GM12878 (cell line): ENCODE data around the gene TRABD. TPM values are rescaled to one million over a fixed set of nuclear protein-coding genes. Genes with fewer than 3 reads are reported as not detected.

Experiments
- ATAC-seq: fragments of 200-7000 bp; cut with Tn5 transposase; 3 replicates; pipeline ENCODE4 v1.9.1; 2020; ENCODE audit warnings: mild to moderate bottlenecking, moderate library complexity
- BruUV-seq: library from RNA; stranded (reverse); fragments of 400-500 nt; replicated peaks from 2 replicates; lab custom pipeline; 2021; lab: Mats Ljungman, UMichigan
- CTCF ChIA-PET: fragments of 300-600 bp; sonication (Branson Sonifier 250); formaldehyde crosslinking; extraction: SDS; loops from one replicate; lab custom pipeline; 2021; ENCODE audit warnings: inconsistent platforms; lab: Yijun Ruan, JAX
- POLR2A ChIA-PET: fragments of 350-600 bp; formaldehyde crosslinking; extraction: SDS; loops from one replicate; lab custom pipeline; 2021; ENCODE audit warnings: inconsistent platforms; lab: Charles Lee
- RAD21 ChIA-PET: fragments of 300-600 bp; sonication (Branson Sonifier 250); formaldehyde crosslinking; loops from one replicate; lab custom pipeline; 2023; ENCODE audit warnings: antibody characterized with exemption; ENCODE audit not compliant: unreplicated experiment; lab: Charles Lee
- SMC1A ChIA-PET: fragments of 300-600 bp; sonication (Branson Sonifier 250); formaldehyde crosslinking; loops from one replicate; lab custom pipeline; 2023; ENCODE audit not compliant: unreplicated experiment, uncharacterized antibody; lab: Charles Lee
- DNase-seq: peaks from one replicate; pipeline ENCODE4 v3.0.0-alpha.2; 2011; ENCODE audit warnings: low read depth, low spot score
- FAIRE-seq: peaks from 3 replicates; lab custom pipeline; 2011; peaks lifted over from hg19 to GRCh38; lab: Jason Lieb, UNC
- H2AFZ ChIP-seq: 2 replicates; pipeline ENCODE4 v1.6.0; 2011; ENCODE audit warnings: low read depth, low read length, control low read depth; ENCODE audit not compliant: control insufficient read depth
- H3K27ac ChIP-seq: 2 replicates; pipeline ENCODE4 v1.5.1; 2011; ENCODE audit warnings: control low read depth; ENCODE audit not compliant: control insufficient read depth, insufficient read depth
- H3K27me3 ChIP-seq, 2 experiments: replicated peaks in 1 of 2; 2 replicates each; pipeline versions ENCODE4 v1.6.0 to v1.6.1; 2011; ENCODE audit warnings: low read length in 1 of 2; ENCODE audit not compliant: control insufficient read depth in 2 of 2, insufficient read depth in 2 of 2
- H3K36me3 ChIP-seq, 2 experiments: 2 replicates each; pipeline ENCODE4 v1.5.1; 2011; ENCODE audit warnings: low read length in 1 of 2; ENCODE audit not compliant: control insufficient read depth in 2 of 2, insufficient read depth in 2 of 2
- H3K4me1 ChIP-seq: 2 replicates; pipeline ENCODE4 v1.6.1; 2011; ENCODE audit warnings: mild to moderate bottlenecking, low read length, moderate library complexity, mixed read lengths; ENCODE audit not compliant: control insufficient read depth, insufficient read depth
- H3K4me2 ChIP-seq: 2 replicates; pipeline ENCODE4 v1.6.0; 2011; ENCODE audit warnings: control low read depth; ENCODE audit not compliant: control insufficient read depth, insufficient read depth
- H3K4me3 ChIP-seq: fragments of 200-600 bp; sonication (generic); 2 replicates; pipeline ENCODE4 v1.5.1; 2016
- H3K79me2 ChIP-seq: 2 replicates; pipeline ENCODE4 v1.6.0; 2011; ENCODE audit warnings: low read length; ENCODE audit not compliant: control insufficient read depth, insufficient read depth
- H3K9ac ChIP-seq: 2 replicates; pipeline ENCODE4 v1.8.0; 2011; ENCODE audit warnings: low read length, control low read depth, mixed read lengths; ENCODE audit not compliant: control insufficient read depth, insufficient read depth
- H3K9me3 ChIP-seq: replicated peaks from 3 replicates; pipeline ENCODE4 v1.5.1; 2011; ENCODE audit warnings: mild to moderate bottlenecking, low read length; ENCODE audit not compliant: control insufficient read depth, insufficient read depth
- H4K20me1 ChIP-seq: 2 replicates; pipeline ENCODE4 v1.6.0; 2011; ENCODE audit not compliant: control insufficient read depth, insufficient read depth
- ATF3 ChIP-seq: IDR thresholded peaks from 2 replicates; pipeline ENCODE4 v1.6.1; 2011; ENCODE audit warnings: low read depth, mild to moderate bottlenecking, low read length, moderate library complexity, borderline replicate concordance; ENCODE audit errors: extremely low read depth
- CBX5 ChIP-seq: sonication (generic); IDR thresholded peaks from 2 replicates; pipeline ENCODE4 v1.6.1; 2016; ENCODE audit warnings: low read depth, moderate library complexity, mild to moderate bottlenecking, inconsistent platforms
- CEBPB ChIP-seq, 2 experiments: fragments of 150-350 bp in 1 of 2; IDR thresholded peaks; 2 replicates each; pipeline ENCODE4 v1.6.1; 2012 to 2014; ENCODE audit warnings: low read depth in 2 of 2, low read length in 2 of 2, borderline replicate concordance in 1 of 2, inconsistent platforms in 1 of 2
- CHD1 ChIP-seq: IDR thresholded peaks from 2 replicates; pipeline ENCODE4 v1.6.1; 2012; ENCODE audit warnings: low read depth, low read length, improper control_type of control experiment
- CREM ChIP-seq: IDR thresholded peaks from 2 replicates; pipeline ENCODE4 v1.6.1; 2014; ENCODE audit warnings: antibody characterized with exemption, low read depth
- EGR1 ChIP-seq, 2 experiments: IDR thresholded peaks; 1 replicate in 1 of 2; 2 replicates in 1 of 2; pipeline ENCODE4 v1.6.1; 2011 to 2012; ENCODE audit warnings: low read depth in 2 of 2, low read length in 2 of 2, borderline replicate concordance in 1 of 2, mild to moderate bottlenecking in 1 of 2, moderate library complexity in 1 of 2
- IRF4 ChIP-seq: IDR thresholded peaks from 2 replicates; pipeline ENCODE4 v1.6.1; 2011; ENCODE audit warnings: low read depth, low read length
- NBN ChIP-seq: fragments of 450-650 bp; IDR thresholded peaks from 2 replicates; pipeline ENCODE4 v1.6.1; 2016
- PML ChIP-seq: IDR thresholded peaks from 2 replicates; pipeline ENCODE4 v1.6.1; 2012; ENCODE audit warnings: low read length, inconsistent platforms
- RB1 ChIP-seq: fragments of 450-650 bp; formaldehyde crosslinking; IDR thresholded peaks from 2 replicates; pipeline ENCODE4 v1.6.1; 2017; ENCODE audit warnings: mild to moderate bottlenecking, borderline replicate concordance
- SMARCA5 ChIP-seq: fragments of 450-650 bp; IDR thresholded peaks from 2 replicates; pipeline ENCODE4 v1.6.1; 2017; ENCODE audit warnings: mild to moderate bottlenecking
- SP1 ChIP-seq: IDR thresholded peaks from one replicate; pipeline ENCODE4 v1.6.1; 2011; ENCODE audit warnings: low read depth, low read length
- SPI1 ChIP-seq: IDR thresholded peaks from 2 replicates; pipeline ENCODE4 v1.6.1; 2011; ENCODE audit warnings: low read depth, mild to moderate bottlenecking, low read length, moderate library complexity, borderline replicate concordance; ENCODE audit not compliant: insufficient read depth
- SRF ChIP-seq, 2 experiments: IDR thresholded peaks; 2 replicates each; pipeline ENCODE4 v1.6.1; 2011; ENCODE audit warnings: low read depth in 2 of 2, low read length in 2 of 2, mild to moderate bottlenecking in 1 of 2, moderate library complexity in 1 of 2
- ZNF274 ChIP-seq: IDR thresholded peaks from one replicate; pipeline ENCODE4 v1.8.0; 2011; ENCODE audit not compliant: insufficient read length, insufficient read depth
- WGBS: methylation state at CpG from one replicate; pipeline ENCODE4 v1.1.6; 2016; ENCODE audit warnings: low lambda C conversion rate; ENCODE audit not compliant: insufficient replicate concordance, insufficient coverage; ENCODE audit errors: missing lambda C conversion rate; 5-methylcytosine and 5-hydroxymethylcytosine counted together
- in situ Hi-C: fragments of 300-500 bp; cut with MboI; formaldehyde crosslinking; loops from 9 replicates; pipeline ENCODE4 v1.14.3; 2018; ENCODE audit warnings: mixed read lengths
- intact Hi-C: fragments of 100-400 bp; cut with micrococcal nuclease; formaldehyde crosslinking; loops from one replicate; pipeline ENCODE4 v1.14.2; 2022; ENCODE audit not compliant: unreplicated experiment
- polyA plus RNA-seq, 11 experiments: library from polyadenylated mRNA; depleted of rRNA in 4 of 11; unstranded in 6 of 11; stranded (reverse) in 5 of 11; fragments of >200 nt; fragmentation: Nextera tagmentation in 4 of 11; fragmentation: Illumina TruSeq in 1 of 11; extraction: Ambion mirVana in 4 of 11; extraction: Trizol in 1 of 11; gene quantifications; 1 replicate in 1 of 11; 2 replicates in 10 of 11; pipeline versions ENCODE4 v1.2.1 to v1.2.3, GENCODE V29; 2011 to 2016; ENCODE audit warnings: inconsistent platforms in 2 of 11, missing spikeins in 2 of 11, low read depth in 1 of 11
- total RNA-seq, 4 experiments: library from RNA; depleted of rRNA in 3 of 4; stranded (reverse); fragments of >200 nt in 3 of 4; fragmentation: Illumina TruSeq in 1 of 4; extraction: Trizol in 1 of 4; gene quantifications; 2 replicates each; pipeline versions ENCODE4 v1.2.1 to v1.2.3, GENCODE V29; 2013 to 2021

TRABD gene
- total and polyA plus RNA-seq, 10 of the 15 experiments (the other 5 are each of a cell fraction or from before 2014, with no cell fraction given) = 0.43 to 116 (median 58.1) TPM

GRCh38 chr22:50171319-50171964 is 14.3 kb upstream of the TRABD start:
- no peaks in the 10 kb centered on the region for H3K9me3 ChIP-seq
- POLR2A ChIA-PET = interaction anchor here (0.8 kb wide), 1 partner anchor 21 kb away, joined by 3 read pairs; no protein-coding TSS in a partner anchor
- H2AFZ ChIP-seq = no peak overlapping the region
- H3K4me1 ChIP-seq = peaks cover 6% of the 10 kb centered on the region
- CTCF ChIA-PET = no interaction called here
- no peaks in the 10 kb centered on the region for H4K20me1 ChIP-seq
- no peak overlapping the region for H3K27ac ChIP-seq
- SMC1A ChIA-PET = no interaction called here
- no peaks in the 10 kb centered on the region for H3K36me3 ChIP-seq
- ATAC-seq = no peak
- TF ChIP-seq CREM (no peak), RB1 (no peak), EGR1 (IDR thresholded peaks at IDR 0.05; ENCODE audit: borderline replicate concordance in 1 of 2, low read depth in 2 of 2, low read length in 2 of 2) (no peak), PML (no peak), SPI1 (no peak), ZNF274 (no peak), SRF (IDR thresholded peaks at IDR 0.05; ENCODE audit: low read depth in 2 of 2, low read length in 2 of 2) (no peak), NBN (no peak), SMARCA5 (no peak), SP1 (no peak), ATF3 (no peak), IRF4 (no peak), CEBPB (IDR thresholded peaks at IDR 0.05; ENCODE audit: borderline replicate concordance in 1 of 2, low read depth in 2 of 2, low read length in 2 of 2) (no peak), CBX5 (no peak), CHD1 (no peak)
- WGBS = 52% methylated on average over 15 of the region's 15 CpGs
- H3K4me2 ChIP-seq = no peak overlapping the region
- intact Hi-C loops = no loop called here
- BruUV-seq = no TSS peak
- peaks cover 2 to 5% of the 10 kb centered on the region in 2 experiments; a peak in 3 of 4 replicates for H3K27me3 ChIP-seq
- no peak overlapping the region for H3K9ac ChIP-seq
- in situ Hi-C loops = no loop called here
- no peaks in the 10 kb centered on the region for H3K79me2 ChIP-seq
- RAD21 ChIA-PET = no interaction called here
- no peak for DNase-seq
- FAIRE-seq = no peak
- no peak overlapping the region for H3K4me3 ChIP-seq
